AG10803 (cell line): Measurements from ENCODE around the gene IZUMO4.
A peak's percentile ranks its signal among the peaks of the same experiment; 100 is the strongest.

Experiments used
- DNase-seq: peaks from one replicate; pipeline ENCODE4 v3.0.0; 2010; ENCODE audit warnings: low read depth
- H3K4me3 ChIP-seq: 2 replicates; pipeline ENCODE4 v1.5.1; 2011; ENCODE audit warnings: mild to moderate bottlenecking, low read length, control low read depth
- CTCF ChIP-seq: conservative IDR thresholded peaks from 2 replicates; pipeline ENCODE4 v1.5.1; 2011; ENCODE audit warnings: mild to moderate bottlenecking, low read length, control low read depth, inconsistent platforms

Gene IZUMO4

GRCh38 chr19:2096480-2097202 lies at the start of gene IZUMO4:
IZUMO4 (plus strand) TSS chr19:2096915; CDS start chr19:2096946, 31 bp downstream.
- TF ChIP-seq CTCF: peak; percentile 45

GRCh38 chr19:2047076-2047448 lies 49.7 kb upstream of the IZUMO4 start:
- no peak overlapping the region for H3K4me3 ChIP-seq
- no peak for DNase-seq
- no peak for TF ChIP-seq CTCF

More at GRCh38 chr19:2096480-2097202, at the start of gene IZUMO4:
- H3K4me3 ChIP-seq: peak within 1 kb of the TSS; percentile 76
- DNase-seq: peak; percentile 95

- H3K4me3 ChIP-seq: no peak overlapping the region; the same call in none of the 2 replicates
- DNase-seq: peak; percentile 56
Measured at GRCh38 chr19:2047449-2048103, 49.1 kb upstream of the IZUMO4 start.

GRCh38 chr19:2048104-2048958 lies 48.4 kb upstream of the IZUMO4 start:
- H3K4me3 ChIP-seq: peak overlapping the region; percentile 88
- no peak for TF ChIP-seq CTCF
- no peak for DNase-seq

More at GRCh38 chr19:2047449-2048103, 49.1 kb upstream of the IZUMO4 start:
- TF ChIP-seq CTCF: no peak

- TF ChIP-seq CTCF: no peak
- no peak for DNase-seq
- H3K4me3 ChIP-seq: peak overlapping the region; percentile 88
Measured at GRCh38 chr19:2048959-2049740, 47.6 kb upstream of the IZUMO4 start.

- no peak for TF ChIP-seq CTCF
- H3K4me3 ChIP-seq: peak overlapping the region; percentile 88
- DNase-seq: peak; percentile 66
Measured at GRCh38 chr19:2049741-2050348, 46.9 kb upstream of the IZUMO4 start.
